Measurements from ENCODE around the gene TMEM139.
"Not testable (repeated sequence)": the region's sequence is repeated elsewhere in the genome, so short reads cannot be mapped to it uniquely, and the experiment has no call there.

TMEM139 gene

GRCh38 chr7:143259765-143260164 lies 25.0 kb upstream of the TMEM139 start:
- no peak for DNase-seq

GRCh38 chr7:143261901-143262300 lies 22.9 kb upstream of the TMEM139 start:
- DNase-seq, result no peak

GRCh38 chr7:143263266-143264195 lies 21.2 kb upstream of the TMEM139 start, which contains the start of gene GSTK1:
Gene GSTK1 (plus strand): TSS chr7:143263441. CDS start chr7:143263514, 73 bp downstream.
- peak in 13 of 14 donors; percentile 9 to 85 (median 73) for DNase-seq

- DNase-seq, result not testable (repeated sequence)
Observed at GRCh38 chr7:143264196-143264568, 20.6 kb upstream of the TMEM139 start.

- peak in 1 of 14 donors; percentile 33 for DNase-seq
Observed at GRCh38 chr7:143265017-143265693, 19.6 kb upstream of the TMEM139 start.

GRCh38 chr7:143269251-143269650 lies 15.5 kb upstream of the TMEM139 start:
- DNase-seq, result no peak

GRCh38 chr7:143271240-143271639 lies 13.5 kb upstream of the TMEM139 start:
- DNase-seq, result no peak

GRCh38 chr7:143272871-143273270 lies 11.9 kb upstream of the TMEM139 start:
- DNase-seq, result no peak

- DNase-seq, result peak in 1 of 14 donors; percentile 55
Observed at GRCh38 chr7:143279186-143280098, 5.3 kb upstream of the TMEM139 start.

GRCh38 chr7:143280160-143280559 lies 4.6 kb upstream of the TMEM139 start:
- no peak for DNase-seq

- DNase-seq, result no peak
Observed at GRCh38 chr7:143280566-143280965, 4.2 kb upstream of the TMEM139 start.

- no peak for DNase-seq
Observed at GRCh38 chr7:143281529-143281928, 3.2 kb upstream of the TMEM139 start.

GRCh38 chr7:143282124-143282523 lies 2.6 kb upstream of the TMEM139 start:
- no peak for DNase-seq

- no peak for DNase-seq
Observed at GRCh38 chr7:143283381-143283780, 1.4 kb upstream of the TMEM139 start.

GRCh38 chr7:143285470-143285778 lies 666 bp downstream of the TMEM139 start:
- DNase-seq, result peak in 1 of 14 donors; percentile 35

GRCh38 chr7:143285806-143286521 lies 1.2 kb downstream of the TMEM139 start:
- peak in 9 of 14 donors; percentile 33 to 86 (median 68) for DNase-seq

- DNase-seq, result peak in 6 of 14 donors; percentile 28 to 86 (median 72)
Observed at GRCh38 chr7:143286522-143286890, 1.7 kb downstream of the TMEM139 start.

GRCh38 chr7:143287339-143287934 lies 2.7 kb downstream of the TMEM139 start:
- peak in 3 of 14 donors; percentile 30 to 45 (median 30) for DNase-seq

- peak; percentile 62 to 99 (median 95) for DNase-seq
Observed at GRCh38 chr7:143287935-143288826, 3.4 kb downstream of the TMEM139 start, which contains the start of gene CASP2. Gene CASP2 (plus strand): TSS chr7:143288351. CDS start chr7:143288456, 105 bp downstream.

GRCh38 chr7:143288836-143289235 lies 4.1 kb downstream of the TMEM139 start:
- DNase-seq, result peak in 1 of 14 donors; percentile 22
